Amygdala (tissue), 56 donors: ENCODE measurements around the gene SMYD3.
"Not testable (repeated sequence)": the region's sequence is repeated elsewhere in the genome, so short reads cannot be mapped to it uniquely, and the experiment has no call there.

Experiments
- DNase-seq, 56 donors: peaks; one replicate each; lab custom pipeline; 2025; lab: John Stamatoyannopoulos, UW

SMYD3 gene

DNA sequence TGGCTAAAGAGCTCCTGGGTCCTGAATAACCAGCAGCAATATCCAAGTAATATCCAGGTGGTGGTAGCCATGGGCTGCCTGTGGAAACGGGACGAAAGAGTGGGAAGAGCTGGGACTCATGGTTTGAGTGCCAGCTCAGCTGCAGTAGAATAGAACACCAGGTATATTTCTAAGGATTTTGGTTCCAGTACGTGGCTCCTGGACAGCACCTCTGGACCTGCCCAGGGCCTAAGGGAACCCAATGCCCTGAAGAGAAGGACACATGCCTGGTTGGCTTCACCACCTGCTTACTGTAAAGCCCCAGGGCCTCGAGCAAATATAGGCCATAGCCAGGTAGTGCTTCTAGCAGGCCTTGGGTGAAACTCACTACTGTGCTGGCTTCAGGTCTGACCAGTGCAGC, 785.6 kb downstream of the SMYD3 start:
- DNase-seq: no peak

GRCh38 chr1:245718951-245719350, 788.1 kb downstream of the SMYD3 start:
- no peak for DNase-seq

- no peak for DNase-seq
These were observed 789.0 kb downstream of the SMYD3 start for GRCh38 chr1:245718123-245718522.

GRCh38 chr1:245717611-245718010, 789.5 kb downstream of the SMYD3 start:
- DNase-seq: no peak

DNA sequence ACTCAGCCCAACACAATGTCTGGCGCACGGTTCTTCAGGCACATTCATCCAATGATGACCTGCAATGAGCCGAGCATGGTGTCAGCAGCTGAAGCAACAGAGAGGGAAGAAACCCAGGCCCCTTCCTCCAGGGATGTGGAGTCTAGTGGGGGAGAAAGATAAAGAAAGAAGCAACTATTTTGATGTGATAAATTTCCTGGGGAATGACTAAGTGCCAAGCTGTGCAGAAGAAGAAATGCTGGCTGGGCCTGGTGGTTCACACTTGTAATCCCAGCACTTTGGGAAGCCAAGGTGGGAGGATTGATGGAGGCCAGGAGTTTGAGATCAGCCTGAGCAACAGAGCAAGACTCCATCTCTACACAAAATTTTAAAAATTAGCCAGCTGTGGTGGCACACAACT, 790.5 kb downstream of the SMYD3 start:
- DNase-seq: no peak

GRCh38 chr1:245715970-245716369, 791.1 kb downstream of the SMYD3 start:
- DNase-seq: no peak

DNA sequence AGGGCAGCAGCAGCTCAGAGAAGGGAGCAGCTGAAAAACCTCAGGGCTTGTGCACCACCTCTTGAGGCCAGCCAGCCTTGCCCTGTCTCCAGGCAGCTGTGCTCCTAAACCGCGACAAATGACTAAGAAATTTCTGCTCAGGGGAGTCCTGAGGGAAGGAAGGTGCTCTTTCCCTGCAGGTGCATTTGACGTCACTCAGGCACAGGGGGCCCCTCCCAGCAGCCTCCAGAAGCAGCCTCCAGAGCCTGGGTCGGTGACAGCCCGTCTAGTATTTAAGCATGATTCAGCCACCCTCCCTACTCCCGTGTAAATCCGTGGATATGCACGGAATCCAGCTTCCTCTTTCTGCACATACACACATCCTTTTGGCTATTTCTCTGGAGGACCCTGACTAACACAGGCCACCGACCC, 791.8 kb downstream of the SMYD3 start:
- no peak for DNase-seq

GRCh38 chr1:245714027-245714426, 793.1 kb downstream of the SMYD3 start:
- DNase-seq: not testable (repeated sequence)

GRCh38 chr1:245710961-245711903, 795.8 kb downstream of the SMYD3 start:
- DNase-seq: no peak

DNA sequence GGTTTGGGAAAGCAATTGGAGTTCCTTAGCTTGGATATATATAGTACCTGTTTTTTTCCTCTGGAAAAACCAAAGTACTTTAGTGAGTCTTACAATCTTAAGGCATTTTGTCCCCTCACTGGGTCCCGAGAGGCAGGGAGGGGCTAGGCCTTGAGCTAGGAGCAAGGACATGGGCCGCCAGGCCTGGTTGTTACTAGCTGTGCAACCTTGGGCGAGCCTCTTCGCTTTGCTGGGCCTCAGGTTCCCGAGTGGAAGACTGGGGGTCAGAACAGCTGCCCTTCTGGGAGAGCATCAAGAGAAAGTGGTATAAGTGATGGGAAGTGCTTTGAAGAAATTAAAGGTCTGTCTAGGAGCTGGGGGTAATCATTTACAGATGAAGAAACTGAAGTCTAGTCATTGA, 799.1 kb downstream of the SMYD3 start:
- DNase-seq: no peak

DNA sequence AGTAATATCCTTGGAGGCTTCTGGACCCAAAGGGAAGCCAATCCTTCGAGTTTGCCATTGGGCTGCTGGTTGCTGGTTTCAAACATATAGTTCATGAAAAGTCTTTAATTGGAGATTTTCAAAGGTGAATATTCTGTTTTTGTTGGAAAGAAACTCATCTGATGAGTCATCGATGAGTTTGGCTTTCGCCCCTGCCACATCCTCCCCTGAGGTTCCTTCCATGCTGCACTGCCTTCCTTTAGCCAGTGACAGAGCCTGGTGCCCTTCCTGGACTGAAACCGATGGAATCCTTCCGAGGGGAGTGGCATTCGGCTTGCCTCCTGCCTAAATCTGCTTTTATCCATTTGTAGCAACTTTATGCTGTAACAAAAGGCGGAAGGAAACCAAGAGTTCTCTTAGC, 802.3 kb downstream of the SMYD3 start:
- DNase-seq: no peak

DNA sequence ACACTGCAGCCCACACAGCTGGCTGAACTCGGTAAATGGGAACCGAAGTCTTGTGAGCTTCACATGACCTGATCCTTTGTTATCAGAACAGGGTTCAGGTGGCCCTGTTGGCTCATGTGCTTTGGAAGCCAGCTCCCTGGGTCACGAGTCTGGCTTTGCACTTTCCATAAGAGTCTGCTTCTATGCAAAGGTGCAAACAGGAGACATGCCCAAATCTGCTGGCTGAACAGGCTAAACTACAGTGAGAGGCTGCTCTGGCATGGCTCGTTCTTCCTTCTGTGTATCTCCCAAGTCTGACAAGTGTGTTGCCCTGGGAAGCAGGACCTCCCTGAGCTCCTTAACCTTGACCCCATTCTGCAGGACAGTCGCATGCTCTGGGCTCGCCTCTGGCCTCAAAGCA, 802.7 kb downstream of the SMYD3 start:
- DNase-seq: no peak

DNA sequence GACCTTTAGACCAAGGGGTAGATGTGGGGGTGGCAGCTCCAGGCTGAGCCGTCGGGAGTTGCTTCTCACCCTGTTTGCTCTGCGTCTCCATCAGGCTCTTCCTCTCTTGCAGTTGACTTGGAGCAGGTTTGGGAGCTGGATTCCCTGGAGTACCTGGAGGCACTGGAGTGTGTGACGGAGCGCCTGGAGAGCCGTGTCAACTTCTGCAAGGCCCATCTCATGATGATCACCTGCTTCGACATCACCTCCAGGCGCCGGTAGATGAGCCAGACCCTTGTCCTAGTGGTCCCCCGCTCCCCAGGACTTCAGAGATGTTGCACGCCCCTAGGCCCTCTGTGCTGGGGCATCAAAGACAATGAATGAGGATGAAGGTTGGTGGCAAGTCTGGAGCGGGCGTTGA, 804.7 kb downstream of the SMYD3 start:
- DNase-seq: no peak

GRCh38 chr1:245701631-245702030, 805.4 kb downstream of the SMYD3 start:
- no peak for DNase-seq

GRCh38 chr1:245700631-245701030, 806.4 kb downstream of the SMYD3 start:
- no peak for DNase-seq
